ENCODE data around the gene CTAGE9. TPM values are rescaled to one million over a fixed set of nuclear protein-coding genes. Genes with fewer than 3 reads are reported as not detected.

The CTAGE9 gene
- total RNA-seq, 4 donors from 2014 or later: not detected

DNA sequence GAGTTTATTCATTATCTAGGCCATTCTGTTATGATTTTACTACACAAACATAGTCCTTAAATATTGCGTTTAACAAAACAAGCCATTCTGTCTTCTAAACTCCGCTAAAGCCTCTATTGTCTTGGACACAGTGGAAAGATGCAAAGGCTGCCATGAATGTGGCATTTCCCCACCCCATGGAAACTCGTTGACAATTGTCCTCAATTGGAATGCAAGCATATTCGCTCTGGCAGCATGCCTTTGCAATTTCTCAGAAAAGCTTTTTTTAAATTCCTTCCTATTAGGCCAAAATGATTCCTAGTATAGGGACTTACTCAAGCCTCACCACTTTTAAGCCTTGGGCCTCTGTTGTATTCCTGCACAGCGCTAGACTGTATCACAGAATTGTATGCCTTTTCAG, 32.4 kb downstream of the CTAGE9 start:
- intact Hi-C loops (cut with DNase I; ENCODE audit: low total_unique reads): no loop called here
- H3K9me3 ChIP-seq: no peaks in the 10 kb centered on the region
- no peaks in the 10 kb centered on the region for H3K4me1 ChIP-seq
- no peaks in the 10 kb centered on the region for H3K36me3 ChIP-seq
- no peaks in the 10 kb centered on the region for H3K27me3 ChIP-seq
- H3K4me3 ChIP-seq: no peak overlapping the region
- no peak for DNase-seq
- TF ChIP-seq POLR2A (IDR thresholded peaks at IDR 0.05): no peak
- TF ChIP-seq, protein P1, sequence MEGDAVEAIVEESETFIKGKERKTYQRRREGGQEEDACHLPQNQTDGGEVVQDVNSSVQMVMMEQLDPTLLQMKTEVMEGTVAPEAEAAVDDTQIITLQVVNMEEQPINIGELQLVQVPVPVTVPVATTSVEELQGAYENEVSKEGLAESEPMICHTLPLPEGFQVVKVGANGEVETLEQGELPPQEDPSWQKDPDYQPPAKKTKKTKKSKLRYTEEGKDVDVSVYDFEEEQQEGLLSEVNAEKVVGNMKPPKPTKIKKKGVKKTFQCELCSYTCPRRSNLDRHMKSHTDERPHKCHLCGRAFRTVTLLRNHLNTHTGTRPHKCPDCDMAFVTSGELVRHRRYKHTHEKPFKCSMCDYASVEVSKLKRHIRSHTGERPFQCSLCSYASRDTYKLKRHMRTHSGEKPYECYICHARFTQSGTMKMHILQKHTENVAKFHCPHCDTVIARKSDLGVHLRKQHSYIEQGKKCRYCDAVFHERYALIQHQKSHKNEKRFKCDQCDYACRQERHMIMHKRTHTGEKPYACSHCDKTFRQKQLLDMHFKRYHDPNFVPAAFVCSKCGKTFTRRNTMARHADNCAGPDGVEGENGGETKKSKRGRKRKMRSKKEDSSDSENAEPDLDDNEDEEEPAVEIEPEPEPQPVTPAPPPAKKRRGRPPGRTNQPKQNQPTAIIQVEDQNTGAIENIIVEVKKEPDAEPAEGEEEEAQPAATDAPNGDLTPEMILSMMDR (IDR thresholded peaks at IDR 0.05): no peak
- H3K27ac ChIP-seq: no peak overlapping the region

DNA sequence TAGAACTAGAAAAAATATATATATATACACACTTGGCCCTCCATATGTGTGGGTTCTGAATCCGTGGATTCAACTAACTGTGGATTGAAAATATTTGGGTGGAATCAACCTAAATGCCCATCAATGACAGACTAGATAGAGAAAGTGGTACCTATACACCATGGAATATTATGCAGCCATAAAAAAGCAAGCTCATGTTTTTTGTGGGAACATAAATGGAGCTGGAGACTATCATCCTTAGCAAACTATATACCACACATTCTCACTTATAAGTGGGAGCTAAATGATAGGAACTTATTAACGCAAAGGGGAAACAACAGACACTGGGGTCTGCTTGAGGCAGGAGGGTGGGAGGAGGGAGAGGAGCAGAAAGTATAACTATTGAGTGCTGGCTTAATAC, 37.6 kb downstream of the CTAGE9 start:
- Histone ChIP-seq H3K27me3 (no peaks in the 10 kb centered on the region), H3K4me1 (no peaks in the 10 kb centered on the region), H3K36me3 (no peaks in the 10 kb centered on the region), H3K9me3 (no peaks in the 10 kb centered on the region), H3K27ac (no peak overlapping the region), H3K4me3 (no peak overlapping the region)
- no peak for DNase-seq
- intact Hi-C loops (cut with DNase I; ENCODE audit: low total_unique reads): no loop called here
- no peak for TF ChIP-seq POLR2A (IDR thresholded peaks at IDR 0.05)
- TF ChIP-seq, protein P1 (IDR thresholded peaks at IDR 0.05): no peak

DNA sequence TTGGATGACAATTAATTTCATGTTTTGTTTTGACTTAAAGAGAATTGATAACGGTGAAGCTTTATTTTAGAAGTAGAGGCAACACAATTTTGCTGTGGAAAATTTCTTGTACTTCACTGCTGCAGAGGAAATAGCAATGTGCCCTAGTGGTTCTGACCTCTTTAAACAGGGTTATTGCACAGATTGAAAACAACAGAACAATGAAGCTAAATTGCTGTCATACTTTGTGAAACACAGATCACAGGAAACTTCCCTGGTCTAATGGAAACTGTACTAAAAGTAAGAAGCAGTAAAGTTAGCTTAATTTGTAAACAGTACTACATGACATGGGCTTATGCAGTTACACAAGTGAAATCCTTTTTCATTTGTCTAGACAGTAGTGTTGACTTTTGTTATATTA, 40.9 kb downstream of the CTAGE9 start:
- no peaks in the 10 kb centered on the region for H3K36me3 ChIP-seq
- no peaks in the 10 kb centered on the region for H3K4me1 ChIP-seq
- H3K27ac ChIP-seq: peak overlapping the region in 1 of 2 donors; percentile 22
- TF ChIP-seq, protein P1 (IDR thresholded peaks at IDR 0.05): no peak
- TF ChIP-seq POLR2A (IDR thresholded peaks at IDR 0.05): no peak
- no peak for DNase-seq
- no peaks in the 10 kb centered on the region for H3K9me3 ChIP-seq
- H3K4me3 ChIP-seq: no peak overlapping the region
- intact Hi-C loops (cut with DNase I; ENCODE audit: low total_unique reads): no loop called here
- H3K27me3 ChIP-seq: no peaks in the 10 kb centered on the region

DNA sequence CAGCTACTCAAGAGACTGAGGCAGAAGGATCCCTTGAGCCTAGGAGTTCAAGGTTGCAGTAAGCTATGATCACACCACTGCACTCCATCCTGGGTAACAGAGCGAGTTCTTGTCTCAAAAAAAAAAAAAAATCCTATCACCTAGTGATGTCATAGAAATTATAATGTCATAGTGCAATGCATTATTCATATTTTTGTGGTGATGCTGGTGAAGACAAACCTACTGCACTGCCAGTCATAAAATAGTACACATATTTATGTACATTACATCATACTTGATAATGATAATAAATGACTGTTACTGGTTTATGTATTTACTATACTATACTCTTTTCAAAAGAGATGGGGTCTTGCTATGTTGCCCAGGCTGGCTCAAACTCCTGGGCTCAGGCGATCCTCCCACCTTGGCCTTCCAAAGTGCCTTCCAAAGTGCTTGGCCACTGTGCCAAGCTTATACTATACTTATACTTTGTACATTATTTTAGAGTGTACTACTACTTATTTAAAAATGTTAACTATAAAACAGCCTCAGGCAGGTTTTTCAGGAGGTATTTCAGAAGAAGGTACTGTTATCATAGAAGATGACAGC, 47.1 kb downstream of the CTAGE9 start:
- Histone ChIP-seq H3K9me3 (no peaks in the 10 kb centered on the region), H3K27me3 (no peaks in the 10 kb centered on the region), H3K4me3 (no peak overlapping the region), H3K27ac (no peak overlapping the region), H3K4me1 (no peaks in the 10 kb centered on the region), H3K36me3 (no peaks in the 10 kb centered on the region)
- DNase-seq: no peak
- TF ChIP-seq POLR2A (IDR thresholded peaks at IDR 0.05): no peak
- TF ChIP-seq, protein P1 (IDR thresholded peaks at IDR 0.05): no peak
- intact Hi-C loops (cut with DNase I; ENCODE audit: low total_unique reads): no loop called here

DNA sequence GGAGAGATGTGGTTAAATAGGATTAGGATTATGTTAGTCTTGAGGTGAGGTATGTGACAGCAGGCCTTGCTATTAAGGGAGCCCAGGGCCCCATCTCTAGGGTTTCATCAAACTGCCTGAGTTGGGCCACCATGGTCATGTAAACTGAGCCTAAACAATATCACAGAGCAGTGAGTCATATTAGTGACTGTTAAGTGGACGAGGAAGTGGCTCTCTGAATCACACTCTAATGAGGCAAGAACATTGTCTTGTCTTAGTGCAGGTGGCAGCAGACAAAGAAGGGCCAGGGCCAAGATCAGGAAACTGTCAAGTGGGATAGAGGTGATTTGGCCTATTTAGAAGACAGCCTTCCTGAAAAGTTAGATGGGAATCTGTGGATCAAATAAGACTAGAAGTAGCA, 50.6 kb downstream of the CTAGE9 start:
- H3K27ac ChIP-seq: no peak overlapping the region
- no peaks in the 10 kb centered on the region for H3K27me3 ChIP-seq
- TF ChIP-seq, protein P1 (IDR thresholded peaks at IDR 0.05): no peak
- TF ChIP-seq POLR2A (IDR thresholded peaks at IDR 0.05): no peak
- H3K4me1 ChIP-seq: no peaks in the 10 kb centered on the region
- intact Hi-C loops (cut with DNase I; ENCODE audit: low total_unique reads): no loop called here
- H3K9me3 ChIP-seq: no peaks in the 10 kb centered on the region
- no peak overlapping the region for H3K4me3 ChIP-seq
- DNase-seq: no peak
- no peaks in the 10 kb centered on the region for H3K36me3 ChIP-seq

Other genes with a start within 250 kb of the CTAGE9 start
- gene ARG1, start 137.8 kb downstream of the CTAGE9 start, total RNA-seq: 1 to 10 TPM in 1 of 4 donors, under 1 TPM in 1, not detected in 2; 0.58 to 1.3 TPM
- 10 to 100 TPM; 22.0 to 68.8 (median 35.9) TPM for gene MED23, start 82.8 kb downstream of the CTAGE9 start, total RNA-seq
- 1 to 10 TPM in 3 of 4 donors, under 1 TPM in 1; 0.40 to 7.2 (median 4.2) TPM for gene ENPP3, start 73.7 kb downstream of the CTAGE9 start, total RNA-seq
- not detected for gene OR2A4, start 9.6 kb downstream of the CTAGE9 start, total RNA-seq
- gene ENPP1, start 97.0 kb upstream of the CTAGE9 start, total RNA-seq: 100 to 1,000 TPM in 1 of 4 donors, 10 to 100 TPM in 3; 26.5 to 128 (median 54.3) TPM
- 100 to 1,000 TPM; 104 to 254 (median 202) TPM for gene CCN2, start 240.4 kb upstream of the CTAGE9 start, total RNA-seq